Myocyte (in vitro differentiated cells): ENCODE measurements around the gene EDDM3A. TPM values are rescaled to one million over a fixed set of nuclear protein-coding genes. Genes with fewer than 3 reads are reported as not detected.
A peak's percentile ranks its signal among the peaks of the same experiment; 100 is the strongest.
"Not testable (repeated sequence)": the region's sequence is repeated elsewhere in the genome, so short reads cannot be mapped to it uniquely, and the experiment has no call there.

ENCODE experiments used
- DNase-seq: peaks from one replicate; pipeline ENCODE4 v3.0.0-alpha.2; 2012; ENCODE audit warnings: low read depth
- polyA plus RNA-seq: library from polyadenylated mRNA; unstranded; fragments of >200 nt; gene quantifications from one replicate; pipeline ENCODE4 v1.2.1, GENCODE V29; 2012; ENCODE audit warnings: missing spikeins
- total RNA-seq: library from RNA; depleted of rRNA; stranded (reverse); fragments of >200 nt; gene quantifications from 2 replicates; pipeline ENCODE4 v1.2.3, GENCODE V29; 2014

EDDM3A gene
- total RNA-seq = not detected in 2 replicates
- polyA plus RNA-seq = not detected

GRCh38 chr14:20745571-20746358, at the start of gene EDDM3A:
Gene EDDM3A, plus strand, starts transcription at chr14:20745887. Its CDS starts 1,694 bp downstream, at chr14:20747581.
- DNase-seq = no peak

- no peak for DNase-seq
These were observed 48.9 kb upstream of the EDDM3A start for GRCh38 chr14:20696764-20697163.

- DNase-seq = peak; percentile 75
These were observed 48.2 kb upstream of the EDDM3A start for GRCh38 chr14:20697273-20698017.

GRCh38 chr14:20698018-20698329, 47.7 kb upstream of the EDDM3A start:
- DNase-seq = no peak

GRCh38 chr14:20698934-20699333, 46.8 kb upstream of the EDDM3A start:
- no peak for DNase-seq

- no peak for DNase-seq
These were observed 45.8 kb upstream of the EDDM3A start for GRCh38 chr14:20699931-20700330.

- not testable (repeated sequence) for DNase-seq
These were observed 44.7 kb upstream of the EDDM3A start for GRCh38 chr14:20700965-20701364.

- DNase-seq = no peak
These were observed 38.9 kb upstream of the EDDM3A start for GRCh38 chr14:20706657-20707355.

- DNase-seq = no peak
These were observed 38.1 kb upstream of the EDDM3A start for GRCh38 chr14:20707622-20708021.

- no peak for DNase-seq
These were observed 34.4 kb upstream of the EDDM3A start for GRCh38 chr14:20711261-20711660.

GRCh38 chr14:20711685-20712084, 34.0 kb upstream of the EDDM3A start:
- DNase-seq = no peak

GRCh38 chr14:20712904-20713303, 32.8 kb upstream of the EDDM3A start:
- no peak for DNase-seq

GRCh38 chr14:20714593-20715250, 31.0 kb upstream of the EDDM3A start:
- peak; percentile 76 for DNase-seq

- DNase-seq = no peak
These were observed 25.9 kb upstream of the EDDM3A start for GRCh38 chr14:20719777-20720176.

- no peak for DNase-seq
These were observed 24.9 kb upstream of the EDDM3A start for GRCh38 chr14:20720741-20721140.

- no peak for DNase-seq
These were observed 23.7 kb upstream of the EDDM3A start for GRCh38 chr14:20722016-20722415.

- no peak for DNase-seq
These were observed 22.2 kb upstream of the EDDM3A start for GRCh38 chr14:20723488-20723887.

GRCh38 chr14:20726121-20726520, 19.6 kb upstream of the EDDM3A start:
- DNase-seq = not testable (repeated sequence)

- no peak for DNase-seq
These were observed 19.2 kb upstream of the EDDM3A start for GRCh38 chr14:20726531-20726930.

- DNase-seq = no peak
These were observed 14.8 kb upstream of the EDDM3A start for GRCh38 chr14:20730891-20731290.

- no peak for DNase-seq
These were observed 13.2 kb upstream of the EDDM3A start for GRCh38 chr14:20732477-20732876.
